ENCODE data around the gene TTC7B. TPM values are rescaled to one million over a fixed set of nuclear protein-coding genes. Genes with fewer than 3 reads are reported as not detected.

TTC7B gene
- total and polyA plus RNA-seq, 2 of the 8 experiments (the other 6 are each of a cell fraction or from before 2014, with no cell fraction given) = 23.7 to 34.0 TPM

- Histone ChIP-seq H3K9ac (replicated peaks in 1 of 4; ENCODE audit: extremely low read depth in 1 of 4, low read depth in 3 of 4, low read length in 3 of 4) (no peak overlapping the region), H3K56ac (replicated peaks; ENCODE audit: insufficient read length, low read depth, low read length) (no peak overlapping the region), H2BK20ac (ENCODE audit: low read length) (no peak overlapping the region), H3K4me3 (ENCODE audit: extremely low read depth in 1 of 4, insufficient read depth in 2 of 4, low read depth in 3 of 4, low read length in 4 of 4) (no peak overlapping the region), H3K4me2 (ENCODE audit: insufficient read depth in 1 of 2, low read depth in 2 of 2, low read length in 2 of 2) (no peak overlapping the region), H4K20me1 (replicated peaks in 1 of 2; ENCODE audit: control insufficient read depth in 1 of 2, insufficient read depth in 2 of 2, low read length in 2 of 2) (no peaks in the 10 kb centered on the region), H3K14ac (ENCODE audit: insufficient read length) (no peak overlapping the region), H3K4me1 (replicated peaks in 1 of 4; ENCODE audit: control insufficient read depth in 3 of 4, insufficient read depth in 4 of 4, low read length in 3 of 4) (peaks cover 7 to 33% (median 18%) of the 10 kb centered on the region in 4 experiments), H4K5ac (ENCODE audit: insufficient read length, low read depth, low read length) (no peak overlapping the region), H2AK5ac (ENCODE audit: low read depth, low read length) (no peak overlapping the region; the same call in 1 of the 2 replicates), H2BK15ac (ENCODE audit: low read length) (no peak overlapping the region), H3K79me1 (ENCODE audit: low read depth, low read length) (no peaks in the 10 kb centered on the region), H3K18ac (ENCODE audit: extremely low read depth, low read length) (no peak overlapping the region), H4K8ac (ENCODE audit: extremely low read depth, insufficient read depth, low read length) (no peak overlapping the region), H2AFZ (ENCODE audit: low read length) (no peak overlapping the region), H4K91ac (replicated peaks; ENCODE audit: insufficient read length, low read length) (no peak overlapping the region), H3K23me2 (ENCODE audit: low read depth, low read length) (no peaks in the 10 kb centered on the region), H3K79me2 (ENCODE audit: control insufficient read depth in 1 of 2, insufficient read depth in 2 of 2, low read length in 2 of 2) (no peaks in the 10 kb centered on the region), H3K9me3 (ENCODE audit: insufficient read depth in 2 of 2, low read depth in 1 of 2, low read length in 1 of 2) (no peaks in the 10 kb centered on the region), H3K27me3 (replicated peaks in 1 of 4; ENCODE audit: control insufficient read depth in 3 of 4, extremely low read depth in 1 of 4, insufficient read depth in 3 of 4, low read length in 3 of 4) (0 out of 7 replicates have a peak, but pooled peaks cover 0 to 5% (median 0%) of the 10 kb centered on the region in 4 experiments), H2BK5ac (ENCODE audit: low read depth, low read length) (no peak overlapping the region), H2BK12ac (ENCODE audit: low read depth, low read length) (no peak overlapping the region; the same call in 1 of the 2 replicates), H2BK120ac (replicated peaks; ENCODE audit: low read depth, low read length) (no peak overlapping the region), H3K36me3 (ENCODE audit: control insufficient read depth in 2 of 4, insufficient read depth in 4 of 4, low read length in 3 of 4) (no peaks in the 10 kb centered on the region), H3K23ac (ENCODE audit: insufficient read length) (no peak overlapping the region), H3K4ac (replicated peaks; ENCODE audit: insufficient read length, low read depth, low read length) (no peak overlapping the region), H3K27ac (ENCODE audit: low read depth, low read length) (no peak overlapping the region)
- DNase-seq (ENCODE audit: low read depth in 1 of 2, low spot score in 2 of 2) = no peak
- TF ChIP-seq SP2 (IDR thresholded peaks at IDR 0.05; ENCODE audit: low read length) = no peak
- TF ChIP-seq JUND (IDR thresholded peaks at IDR 0.05; ENCODE audit: low read length) = peak; percentile 60; the same call in 1 of the 2 replicates
- CTCF ChIA-PET (ENCODE audit: partially characterized antibody) = interaction anchor here (0.7 to 4.1 kb wide), 16 partner anchors 8 to 128 kb away, joined by 3 to 15 read pairs (median 4); no protein-coding TSS in a partner anchor
- no peak for FAIRE-seq
- POLR2A ChIA-PET (ENCODE audit: partially characterized antibody) = no interaction called here
- WGBS, 2 experiments (ENCODE audit: extremely low coverage in 1 of 2, insufficient coverage in 1 of 2, insufficient read length in 1 of 2, insufficient replicate concordance in 2 of 2, low coverage in 1 of 2, low lambda C conversion rate in 2 of 2, missing lambda C conversion rate in 1 of 2) = 81% methylated on average over 17 of the region's 17 CpGs; no CpG with 5 or more reads in 1 of the 2 experiments
Measured at GRCh38 chr14:90570461-90570860, 245.8 kb downstream of the TTC7B start.
